GM19239 (cell line): ENCODE measurements around the gene TXNRD3.
"Not testable (repeated sequence)": the region's sequence is repeated elsewhere in the genome, so short reads cannot be mapped to it uniquely, and the experiment has no call there.

ENCODE experiments used
- DNase-seq: peaks from one replicate; pipeline ENCODE4 v3.0.0; 2011; ENCODE audit warnings: low spot score; ENCODE audit not compliant: insufficient read length
- FAIRE-seq: peaks from 2 replicates; lab custom pipeline; 2011; peaks lifted over from hg19 to GRCh38; lab: Jason Lieb, UNC

Gene TXNRD3

DNA sequence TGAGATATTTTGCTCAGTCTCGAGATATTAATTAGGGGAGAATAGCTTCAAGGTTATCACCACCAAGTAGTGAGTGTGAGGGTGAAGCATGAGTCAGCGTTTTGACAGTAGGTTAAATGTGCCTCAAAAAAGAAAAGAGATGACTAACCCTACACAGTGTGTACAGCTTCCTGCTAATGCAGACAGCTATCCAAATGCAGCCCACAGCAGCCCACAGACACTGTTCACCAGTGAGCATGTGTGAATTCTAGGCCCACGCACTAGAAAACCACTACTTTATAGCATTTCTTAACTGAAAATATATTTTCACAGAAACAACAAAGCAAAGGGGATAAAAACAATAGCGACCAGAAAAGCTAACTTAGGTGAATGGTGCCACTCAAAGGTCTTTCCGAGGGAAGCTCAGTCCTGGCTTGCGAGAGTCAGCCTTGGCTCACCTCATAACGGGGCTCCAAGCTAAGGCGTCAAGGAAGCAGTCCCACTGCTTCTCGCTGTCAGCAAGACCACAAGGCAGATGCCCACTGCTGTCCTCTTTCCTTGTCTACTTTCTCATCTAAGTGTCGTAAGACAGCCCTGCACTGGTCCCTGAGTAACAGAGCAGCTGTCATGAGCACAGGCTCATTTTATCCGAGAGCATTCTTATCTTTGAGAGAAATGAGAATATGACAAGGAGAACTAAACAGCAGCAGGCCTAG lies 47.6 kb downstream of the TXNRD3 start:
- no peak for DNase-seq
- no peak for FAIRE-seq

DNA sequence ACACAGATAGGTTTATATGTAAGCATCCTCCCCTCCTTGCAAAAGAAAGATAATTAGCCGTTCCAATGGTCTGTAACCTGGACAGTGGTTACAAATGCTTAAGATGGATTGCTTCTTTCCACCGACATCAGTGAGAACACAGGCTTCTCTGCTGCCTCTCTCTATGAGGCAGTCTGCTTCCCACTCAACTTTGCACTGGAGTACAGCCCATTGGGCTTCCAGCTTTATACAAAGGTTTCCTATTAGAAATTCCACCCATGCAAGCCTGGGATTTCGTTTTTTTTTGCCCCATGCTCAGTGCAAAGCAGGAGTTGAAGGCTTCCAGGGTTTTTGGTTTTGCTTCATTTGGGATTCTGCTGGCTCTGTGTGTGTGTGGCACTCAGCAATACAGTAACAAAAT lies 48.9 kb downstream of the TXNRD3 start:
- DNase-seq (no peak), FAIRE-seq (no peak)

DNA sequence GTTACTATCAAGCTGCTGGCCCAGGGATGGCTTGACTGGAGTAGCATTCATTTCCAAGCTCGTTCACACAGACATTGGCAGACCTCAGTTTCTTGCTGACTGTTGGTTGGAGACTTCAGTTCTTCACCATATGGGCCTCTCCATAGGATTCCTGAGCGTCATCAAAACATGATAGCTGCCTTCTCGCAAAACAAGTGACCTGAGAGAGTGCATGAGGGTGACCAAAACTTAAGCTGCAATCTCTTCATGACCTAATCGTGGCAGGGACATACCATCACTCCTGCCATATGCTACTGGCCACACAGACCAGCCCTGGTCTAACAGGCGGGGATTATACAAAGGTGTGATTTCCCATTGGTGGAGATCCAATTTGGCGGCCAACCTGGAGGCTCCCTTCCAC lies 50.2 kb downstream of the TXNRD3 start:
- DNase-seq (no peak), FAIRE-seq (no peak)

DNA sequence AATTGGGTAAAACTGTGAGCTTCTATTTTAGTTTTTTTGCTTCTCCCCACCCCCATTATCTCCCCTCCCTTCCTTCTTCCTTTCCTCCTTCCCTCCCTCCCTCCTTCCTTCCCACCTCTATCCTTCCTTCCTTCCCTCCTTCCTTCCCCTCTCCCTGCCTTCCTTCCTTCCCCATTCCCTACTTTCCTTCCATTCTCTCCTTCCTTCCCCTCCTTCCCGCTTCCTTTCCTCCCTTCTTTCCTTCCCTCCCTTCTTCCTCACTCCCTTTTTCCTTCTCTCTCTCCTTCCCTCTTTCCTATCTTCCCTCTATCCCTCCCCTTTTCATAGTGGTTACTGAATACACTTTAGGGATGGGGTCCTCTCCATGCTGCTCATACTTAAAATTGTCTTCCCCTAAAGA lies 55.8 kb downstream of the TXNRD3 start:
- FAIRE-seq = no peak
- DNase-seq = no peak

DNA sequence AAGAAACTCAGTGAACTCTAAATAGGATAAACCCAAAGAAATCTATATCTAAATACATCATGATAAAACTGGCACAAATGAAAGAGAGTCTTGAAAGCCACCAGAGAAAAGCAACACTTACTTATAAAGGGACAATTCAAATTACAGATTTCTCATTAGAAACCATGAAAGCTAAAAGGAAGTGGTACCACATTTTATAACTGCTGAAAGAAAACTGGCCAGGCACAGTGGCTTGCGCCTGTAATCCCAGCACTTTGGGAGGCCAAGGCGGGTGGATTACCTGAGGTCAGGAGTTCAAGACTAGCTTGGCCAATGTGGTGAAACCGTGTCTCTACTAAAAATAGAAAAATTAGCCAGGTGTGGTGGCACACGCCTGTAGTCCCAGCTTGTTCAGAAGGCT lies 59.4 kb downstream of the TXNRD3 start:
- DNase-seq, FAIRE-seq: not testable (repeated sequence)

DNA sequence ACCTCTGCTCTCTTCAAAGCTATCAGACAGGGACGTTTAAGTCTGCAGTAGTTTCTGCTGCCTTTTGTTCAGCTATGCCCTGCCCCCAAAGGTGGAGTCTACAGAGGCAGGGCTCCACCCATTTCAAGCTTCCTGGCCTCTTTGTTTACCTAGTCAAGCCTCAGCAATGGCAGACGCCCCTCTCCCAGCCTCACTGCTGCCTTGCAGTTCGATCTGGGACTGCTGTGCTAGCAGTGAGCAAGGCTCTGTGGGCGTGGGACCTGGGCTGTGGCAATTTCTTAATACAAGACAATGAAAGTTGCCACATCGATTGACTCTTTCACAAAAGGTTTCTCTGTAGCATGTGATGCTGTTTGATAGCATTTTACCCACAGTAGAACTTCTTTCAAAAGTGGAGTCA lies 63.4 kb downstream of the TXNRD3 start:
- DNase-seq, FAIRE-seq: not testable (repeated sequence)

DNA sequence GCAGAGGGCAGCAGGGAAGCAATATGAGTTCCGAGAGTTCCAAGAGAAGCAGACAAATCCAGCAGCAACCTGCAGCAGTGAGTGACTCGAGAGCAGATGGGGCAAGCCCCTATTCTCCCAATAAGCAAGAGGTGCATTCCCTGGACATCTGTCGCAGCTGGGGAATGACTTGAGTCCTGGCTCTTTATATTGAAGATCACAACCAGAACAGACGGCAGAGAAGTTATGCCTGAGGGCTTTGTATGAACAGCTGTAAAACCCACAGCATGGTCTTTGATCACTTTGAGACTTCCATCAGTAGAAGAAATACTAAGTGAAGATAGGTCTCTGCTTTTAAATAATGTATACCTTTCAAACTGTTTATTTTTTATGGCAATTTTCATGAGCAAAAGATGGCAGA lies 72.6 kb downstream of the TXNRD3 start:
- no peak for FAIRE-seq
- DNase-seq = no peak

DNA sequence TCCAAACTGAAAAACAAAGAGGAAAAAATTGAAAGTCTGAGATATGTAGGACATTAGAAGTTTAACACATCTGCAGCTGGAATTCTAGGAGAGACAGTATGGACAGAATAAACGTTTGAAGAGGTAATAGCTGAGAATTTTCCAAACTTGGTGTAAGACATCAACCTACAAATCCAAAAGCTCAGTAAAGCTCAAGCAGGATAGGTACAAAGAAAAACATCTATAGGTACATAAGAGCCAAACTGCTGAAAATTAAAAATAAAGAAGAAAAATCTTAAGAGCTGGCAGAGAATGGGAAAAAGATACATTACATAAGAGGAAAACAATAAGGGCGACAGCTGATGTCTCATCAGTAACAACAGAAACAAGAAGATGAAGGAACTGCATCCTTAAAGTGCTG lies 73.4 kb downstream of the TXNRD3 start:
- DNase-seq = no peak
- no peak for FAIRE-seq

DNA sequence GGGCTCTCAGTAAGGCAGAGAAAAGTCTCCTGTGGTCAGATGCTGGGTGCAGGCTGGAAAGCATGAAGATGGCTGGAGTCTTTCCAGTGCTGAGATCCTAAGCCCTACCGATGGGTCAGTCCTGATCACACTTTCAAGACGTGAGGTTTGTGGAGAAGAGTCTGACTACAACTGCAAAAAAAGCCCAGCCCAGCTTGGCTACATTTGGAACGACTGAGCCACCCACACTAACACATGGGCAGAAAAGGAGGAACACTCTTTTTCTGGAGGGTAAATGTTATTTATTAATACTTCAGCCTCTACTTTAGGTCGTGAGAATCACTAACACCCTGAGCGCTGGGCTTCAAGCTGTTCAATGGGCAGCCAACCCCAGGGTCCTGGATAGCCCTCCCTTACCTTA lies 74.2 kb downstream of the TXNRD3 start:
- DNase-seq (no peak), FAIRE-seq (no peak)

DNA sequence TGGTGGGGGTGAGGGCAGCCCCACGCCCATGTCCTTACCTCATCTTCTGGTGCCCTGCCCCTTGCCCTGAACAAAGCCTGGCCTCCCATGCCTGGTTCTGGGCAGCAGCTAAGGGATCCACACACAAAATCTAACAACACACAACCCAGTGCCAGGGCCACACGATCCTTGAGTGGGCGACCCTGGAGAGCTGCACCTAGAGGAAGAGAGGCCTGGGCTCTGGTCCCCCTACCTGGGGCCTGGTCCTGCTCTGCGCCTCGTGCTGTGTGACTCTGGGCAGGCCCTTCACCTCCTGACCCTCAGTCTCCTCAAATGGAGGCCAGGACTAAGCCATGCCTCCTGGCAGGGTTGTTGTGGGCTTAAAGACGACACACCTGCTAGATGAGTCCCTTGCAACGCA lies 76.2 kb downstream of the TXNRD3 start:
- no peak for FAIRE-seq

DNA sequence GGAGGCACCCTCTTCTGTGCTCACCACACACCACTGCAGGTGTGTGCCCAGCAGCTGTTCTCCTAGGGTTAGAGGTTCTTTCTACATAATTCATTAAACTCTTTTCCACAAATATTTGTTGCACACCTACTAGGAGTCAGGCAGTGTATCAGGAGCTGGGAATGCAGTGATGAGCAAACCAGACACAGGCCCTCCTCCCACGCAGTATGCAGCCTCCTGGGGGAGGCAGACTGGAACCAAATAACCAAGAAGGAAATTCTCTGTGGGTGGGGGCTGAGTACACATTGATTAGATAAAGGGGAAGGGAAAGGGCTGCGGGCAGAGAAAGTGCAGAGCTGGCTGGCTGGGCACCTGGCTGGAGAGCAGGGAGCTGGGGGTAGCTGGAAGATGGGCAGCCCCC lies 77.7 kb downstream of the TXNRD3 start:
- FAIRE-seq (no peak), DNase-seq (no peak)

More for the DNA sequence above, 76.2 kb downstream of the TXNRD3 start:
- no peak for DNase-seq

DNA sequence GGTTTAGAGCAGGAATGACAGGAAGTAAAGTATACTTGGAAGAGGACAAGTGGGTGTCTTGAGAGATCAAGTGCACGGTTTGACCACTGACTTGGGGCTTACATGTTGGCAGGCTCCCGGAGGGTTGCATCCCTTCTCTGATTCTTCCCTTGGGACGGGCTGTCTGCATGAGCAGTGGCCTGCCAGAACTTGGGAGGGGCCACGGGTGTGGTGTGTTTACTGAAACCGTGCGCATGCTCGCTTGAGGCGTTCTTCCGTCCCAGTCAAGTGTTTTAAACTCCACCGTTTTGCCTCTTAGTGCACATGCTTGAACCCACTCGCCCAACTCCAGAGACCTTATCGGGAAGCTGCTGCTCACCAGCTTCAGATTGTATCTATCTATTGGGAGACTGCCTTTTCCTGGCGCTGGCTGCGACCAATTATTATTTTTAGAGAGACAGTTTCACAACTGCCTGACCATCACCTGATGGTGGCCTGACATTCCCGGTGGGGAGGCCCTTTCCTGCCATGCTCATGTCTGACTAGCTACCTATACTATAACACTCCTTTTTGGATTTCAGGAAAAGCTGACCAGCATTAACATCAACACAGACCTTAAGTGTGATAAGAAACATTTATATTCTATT lies 81.3 kb downstream of the TXNRD3 start:
- FAIRE-seq (no peak), DNase-seq (no peak)

DNA sequence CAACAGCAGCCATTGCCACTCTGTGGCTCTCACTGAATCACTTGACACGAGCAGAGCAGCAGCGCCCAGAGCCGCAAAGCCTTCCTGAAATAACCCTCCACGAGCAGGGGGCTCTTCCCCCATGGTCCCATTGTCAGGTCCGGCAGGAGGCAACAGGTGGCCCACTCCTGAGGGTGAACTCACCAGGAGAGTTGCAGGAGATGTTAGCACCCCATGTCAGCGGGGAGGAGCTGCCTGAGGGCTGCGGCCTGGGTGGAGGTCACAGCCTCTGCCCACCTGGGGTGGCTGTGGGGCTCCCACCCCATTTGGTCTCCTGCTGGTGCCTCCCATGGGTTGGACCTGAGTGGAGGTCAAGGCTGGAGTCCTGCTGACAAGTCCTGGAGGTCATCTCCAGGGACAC lies 83.8 kb downstream of the TXNRD3 start:
- FAIRE-seq (no peak), DNase-seq (no peak)

DNA sequence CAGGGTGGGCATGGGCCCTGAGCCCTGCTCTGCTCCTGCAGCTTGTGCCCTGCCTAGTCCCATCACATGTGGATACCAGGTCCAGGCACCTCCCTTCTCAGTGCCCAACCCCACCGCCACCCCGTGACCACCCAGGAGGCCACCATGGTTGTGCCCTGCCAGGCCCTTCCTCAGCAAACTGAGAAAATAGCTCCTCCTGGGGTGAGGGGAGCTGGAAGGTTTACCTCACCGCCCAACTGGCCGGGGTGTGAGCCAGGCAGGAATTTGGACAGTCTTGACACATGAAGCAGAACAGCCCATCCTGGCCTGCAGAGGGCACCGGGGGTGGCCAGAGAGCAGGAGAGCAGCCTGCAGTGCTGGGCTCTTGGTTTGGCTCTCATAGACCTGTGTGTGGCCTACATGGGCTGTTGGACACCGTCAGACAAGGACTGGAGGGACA lies 84.8 kb downstream of the TXNRD3 start:
- FAIRE-seq (no peak), DNase-seq (no peak)

DNA sequence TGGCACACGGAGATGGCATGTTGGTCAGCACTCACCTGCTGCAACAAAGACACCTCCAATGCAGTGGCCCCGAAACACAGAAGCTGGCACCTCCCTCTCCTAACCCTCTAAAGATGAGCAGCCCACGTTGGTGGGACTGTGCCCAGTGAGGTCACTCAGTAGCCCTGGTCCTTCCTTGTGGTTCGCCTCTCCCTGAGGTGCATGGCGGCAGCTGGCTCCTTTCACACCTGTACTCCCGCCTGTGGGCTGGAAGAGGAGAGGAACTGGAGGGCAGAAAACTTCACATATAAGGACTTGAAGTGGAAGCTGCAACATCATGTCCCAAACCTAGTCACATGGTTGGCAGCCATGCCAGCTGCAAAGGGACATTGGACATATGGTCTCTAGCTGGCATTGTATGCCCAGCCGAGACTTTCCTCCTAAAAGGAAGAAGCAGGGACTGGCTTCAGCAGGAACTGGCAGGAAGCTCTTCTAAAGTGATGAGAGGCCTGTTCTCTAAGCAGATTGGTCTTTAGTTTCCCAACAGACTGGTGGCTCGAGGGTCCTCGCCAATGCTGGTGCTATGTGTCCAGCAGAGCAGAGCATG lies 85.4 kb downstream of the TXNRD3 start:
- FAIRE-seq (no peak), DNase-seq (no peak)

DNA sequence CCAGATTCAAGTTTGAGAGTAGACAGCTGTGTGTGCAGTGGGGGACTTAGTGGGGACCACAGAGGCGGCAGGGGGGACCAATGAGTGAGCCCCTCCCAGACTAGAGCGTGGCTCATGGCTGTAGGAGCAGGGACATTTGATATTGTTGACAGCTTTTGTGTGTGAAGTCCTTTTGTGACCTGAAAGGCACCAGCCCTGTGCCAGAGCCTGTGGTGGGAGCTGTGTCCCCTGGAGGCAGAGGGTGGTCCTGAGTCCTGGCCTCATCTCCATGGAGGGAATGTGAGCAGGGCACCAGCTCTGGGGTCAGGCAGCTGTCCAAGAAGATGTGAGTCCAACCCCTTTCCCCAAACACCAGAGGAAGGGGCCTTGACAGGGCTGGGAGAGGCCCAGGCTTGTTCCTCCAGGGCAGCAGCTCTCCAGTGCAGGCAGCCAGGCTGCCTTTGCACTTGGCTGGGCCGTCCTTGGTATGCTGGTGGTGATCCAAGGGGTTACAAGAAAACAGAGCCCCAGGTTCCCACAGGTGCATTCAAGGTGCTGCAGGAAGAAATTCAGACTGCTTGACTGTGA lies 86.1 kb downstream of the TXNRD3 start:
- FAIRE-seq (no peak), DNase-seq (no peak)

DNA sequence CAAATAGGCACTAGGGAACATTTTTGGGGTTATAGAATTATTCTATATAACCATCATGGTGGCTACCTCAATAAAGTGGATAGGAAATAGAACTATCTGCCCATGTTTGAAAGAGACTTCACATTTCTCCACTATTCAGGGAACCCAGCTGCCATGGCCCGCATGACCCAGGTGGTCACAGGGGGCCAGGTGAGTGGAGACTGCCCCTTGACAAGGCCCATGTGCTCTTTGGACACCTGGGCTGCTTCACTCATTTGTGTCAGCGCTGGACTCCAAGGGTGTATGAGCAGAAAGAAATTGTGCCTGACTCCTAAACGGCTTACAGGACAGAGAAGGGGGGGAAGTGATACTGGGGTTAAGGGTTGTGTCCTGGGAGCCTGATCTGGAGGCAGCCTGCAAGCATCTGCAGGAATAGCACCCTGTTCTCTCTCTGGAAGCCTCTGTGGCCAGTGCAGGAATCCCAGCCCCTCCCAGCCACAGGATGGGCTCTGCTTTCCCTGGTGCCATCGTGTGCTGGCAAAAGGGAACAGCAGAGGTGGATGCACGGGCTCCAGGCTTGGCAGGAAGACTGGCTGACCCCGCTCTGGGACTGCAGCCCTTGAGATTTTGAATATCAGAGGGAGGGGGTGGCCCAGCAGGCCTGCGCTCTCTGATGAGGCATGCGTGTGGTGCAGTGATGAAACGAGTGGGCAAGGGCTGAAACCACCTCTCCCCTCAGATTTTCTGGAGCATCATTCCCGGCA lies 87.1 kb downstream of the TXNRD3 start:
- DNase-seq (no peak), FAIRE-seq (no peak)

DNA sequence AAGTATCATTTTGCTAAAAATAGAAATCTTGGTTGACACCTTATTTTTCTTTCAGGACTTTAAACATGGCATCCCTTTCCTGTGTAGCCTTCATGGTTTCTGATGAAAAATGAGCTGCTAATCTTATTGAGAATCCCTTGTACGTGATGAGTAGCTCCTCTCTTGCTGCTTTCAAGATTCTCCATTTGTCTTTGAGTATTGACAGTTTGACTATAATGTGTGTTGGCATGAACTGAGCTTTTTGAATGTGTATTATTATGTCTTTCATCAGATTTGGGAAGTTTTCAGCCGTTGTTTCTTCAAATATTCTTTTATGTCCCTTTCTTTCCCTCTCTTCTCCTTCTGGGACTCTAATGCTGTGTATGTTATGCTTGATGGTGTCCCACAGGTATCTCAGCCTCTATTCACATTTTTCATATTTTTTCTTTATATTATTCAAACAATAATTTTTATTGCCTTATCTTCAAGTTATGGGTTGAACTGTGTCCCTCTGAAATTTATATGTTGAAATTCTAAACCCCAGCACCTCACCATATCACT lies 92.1 kb downstream of the TXNRD3 start:
- DNase-seq = no peak
- FAIRE-seq = no peak

DNA sequence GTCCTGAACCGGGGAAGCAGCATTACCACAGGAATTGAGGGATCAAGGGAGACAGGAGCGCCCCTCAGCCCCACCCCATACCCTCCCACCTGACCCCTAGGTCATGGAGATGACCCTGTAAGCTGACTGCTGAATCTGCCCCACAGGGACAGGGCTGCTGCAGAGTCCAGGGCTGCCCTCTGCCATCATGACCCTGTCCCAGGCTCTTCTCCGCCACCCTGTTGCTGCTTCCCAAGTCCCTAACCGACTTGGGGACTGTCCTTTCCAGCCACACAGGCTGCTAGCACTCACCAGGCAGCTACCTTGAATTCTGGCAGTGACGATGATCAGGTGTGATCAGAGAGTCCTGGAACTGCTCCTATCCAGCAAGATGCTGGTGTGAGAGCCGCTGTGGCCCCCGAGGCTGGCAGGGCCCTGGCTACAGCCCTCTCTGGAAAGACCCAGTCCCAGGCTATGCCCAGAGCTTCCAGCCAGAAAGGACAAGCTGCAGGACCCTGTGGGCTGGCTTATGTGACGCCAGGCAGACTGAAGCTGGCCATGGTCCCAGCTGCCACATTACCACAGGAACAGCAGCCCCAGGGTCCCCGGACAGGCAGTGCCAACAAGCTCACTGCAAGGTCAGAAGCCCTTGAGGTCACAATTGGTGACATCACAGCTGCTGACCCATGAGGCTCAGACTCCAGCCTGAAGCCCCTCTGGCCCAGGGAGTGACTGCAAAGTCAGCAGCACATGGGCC lies 96.4 kb downstream of the TXNRD3 start, which contains the start of gene C3orf22:
C3orf22 (minus strand) TSS at position 597 of the 736 bp plus-strand sequence. CDS start 5,542 bp downstream, outside the sequence.
- no peak for DNase-seq
- FAIRE-seq = no peak

DNA sequence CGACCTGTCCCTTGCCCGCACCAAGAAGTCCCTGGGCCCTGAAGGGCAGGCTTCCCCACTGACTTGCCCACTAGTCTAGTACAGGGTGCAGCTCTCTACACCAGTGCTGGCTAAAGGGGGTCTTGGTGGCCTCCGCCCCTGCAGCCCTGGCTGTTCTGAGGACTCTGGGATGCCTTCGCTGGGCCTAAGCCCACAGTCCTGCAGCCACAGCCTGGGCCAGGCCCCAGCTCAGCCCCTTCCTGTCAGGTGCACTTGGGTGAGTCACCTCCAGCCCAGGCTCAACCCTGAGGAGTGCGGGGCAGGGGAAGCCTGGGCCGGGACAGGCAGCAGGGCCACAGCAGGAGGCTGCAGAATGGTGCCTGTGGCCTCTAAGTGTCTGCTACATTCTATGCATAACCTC lies 97.2 kb downstream of the TXNRD3 start:
- FAIRE-seq = no peak
- no peak for DNase-seq
